Measurements from ENCODE around the gene SH3PXD2A.

GRCh38 chr10:103616705-103617601, 238.4 kb downstream of the SH3PXD2A start:
- TF ChIP-seq CTCF (IDR thresholded peaks at IDR 0.05) (no peak), POLR2A (IDR thresholded peaks at IDR 0.05) (no peak), POLR2AphosphoS5 (IDR thresholded peaks at IDR 0.05) (peak in 2 of 3 donors; percentile 19 to 49), EP300 (IDR thresholded peaks at IDR 0.05; ENCODE audit: low read depth) (no peak)
